Keratinocyte (primary cell): ENCODE data around the gene POLA1.

Experiments
- CTCF ChIP-seq, 3 experiments: IDR thresholded peaks in 1 of 3; conservative IDR thresholded peaks in 1 of 3; optimal IDR thresholded peaks in 1 of 3; 2 replicates in 2 of 3; 3 replicates in 1 of 3; pipeline versions ENCODE3 to v1.5.1; 2011; ENCODE audit warnings: low read length in 3 of 3, mild to moderate bottlenecking in 3 of 3, moderate library complexity in 2 of 3, control low read depth in 1 of 3, inconsistent platforms in 1 of 3; ENCODE audit not compliant: insufficient read depth in 2 of 3; ENCODE audit errors: extremely low read depth in 1 of 3
- EZH2 ChIP-seq: IDR thresholded peaks from one replicate; pipeline ENCODE4 v1.6.1; 2012; ENCODE audit warnings: inconsistent platforms, mild to moderate bottlenecking, low read length, moderate library complexity

GRCh38 chrX:24684048-24684447, 9.7 kb upstream of the POLA1 start:
- TF ChIP-seq EZH2 (no peak), CTCF (optimal IDR thresholded peaks at IDR 0.05 in 1 of 3, IDR thresholded peaks at IDR 0.05 in 1 of 3, conservative IDR thresholded peaks at IDR 0.05 in 1 of 3; ENCODE audit: extremely low read depth in 1 of 3, insufficient read depth in 2 of 3, low read length in 3 of 3) (no peak)
